H9 (cell line): ENCODE data around the gene PSME1. TPM values are rescaled to one million over a fixed set of nuclear protein-coding genes. Genes with fewer than 3 reads are reported as not detected.

Experiments
- DNase-seq: peaks from one replicate; pipeline ENCODE4 v3.0.0-alpha.2; 2017
- H2AFZ ChIP-seq: one replicate; pipeline ENCODE4 v1.6.1; 2013; ENCODE audit warnings: mild to moderate bottlenecking, low read length, control low read depth, moderate library complexity
- H2AK5ac ChIP-seq: 2 replicates; pipeline ENCODE4 v1.6.1; 2013; ENCODE audit warnings: low read length, control low read depth, mixed read lengths; ENCODE audit not compliant: insufficient read length
- H2BK120ac ChIP-seq: one replicate; pipeline ENCODE4 v1.6.1; 2013; ENCODE audit warnings: low read depth, mild to moderate bottlenecking, low read length, control low read depth, inconsistent platforms; ENCODE audit not compliant: poor library complexity, severe bottlenecking
- H2BK12ac ChIP-seq: 2 replicates; pipeline ENCODE4 v1.6.1; 2013; ENCODE audit warnings: low read length, control low read depth, mixed read lengths, low read depth; ENCODE audit not compliant: insufficient read length
- H2BK15ac ChIP-seq: 2 replicates; pipeline ENCODE4 v1.6.1; 2013; ENCODE audit warnings: low read depth, low read length, control low read depth
- H2BK20ac ChIP-seq: one replicate; pipeline ENCODE4 v1.6.1; 2013; ENCODE audit warnings: low read depth, mild to moderate bottlenecking, low read length, control low read depth, inconsistent platforms; ENCODE audit not compliant: poor library complexity, severe bottlenecking
- H2BK5ac ChIP-seq: 2 replicates; pipeline ENCODE4 v1.6.1; 2013; ENCODE audit warnings: low read length, control low read depth, mixed read lengths; ENCODE audit not compliant: insufficient read length
- H3K14ac ChIP-seq: 2 replicates; pipeline ENCODE4 v1.6.1; 2013; ENCODE audit warnings: low read length, control low read depth; ENCODE audit not compliant: insufficient read depth
- H3K18ac ChIP-seq: 2 replicates; pipeline ENCODE4 v1.6.1; 2013; ENCODE audit warnings: low read depth, mild to moderate bottlenecking, mixed read lengths, low read length, control low read depth; ENCODE audit not compliant: insufficient read length
- H3K23ac ChIP-seq: 2 replicates; pipeline ENCODE4 v1.6.1; 2013; ENCODE audit warnings: low read length, control low read depth, mixed read lengths, low read depth; ENCODE audit not compliant: insufficient read length
- H3K23me2 ChIP-seq: 2 replicates; pipeline ENCODE4 v1.6.1; 2013; ENCODE audit warnings: low read depth, mild to moderate bottlenecking, mixed read lengths, low read length, control low read depth; ENCODE audit not compliant: insufficient read length, poor library complexity, severe bottlenecking
- H3K27ac ChIP-seq: 2 replicates; pipeline ENCODE4 v1.5.1; 2013; ENCODE audit warnings: low read length, control low read depth, mixed read lengths, low read depth; ENCODE audit not compliant: insufficient read length
- H3K27me3 ChIP-seq: 2 replicates; pipeline ENCODE4 v1.6.1; 2013; ENCODE audit warnings: low read length, control low read depth, inconsistent platforms; ENCODE audit not compliant: insufficient read depth
- H3K4ac ChIP-seq: 2 replicates; pipeline ENCODE4 v1.6.1; 2013; ENCODE audit warnings: low read depth, mild to moderate bottlenecking, control low read depth, inconsistent platforms, low read length, moderate library complexity
- H3K4me1 ChIP-seq: 2 replicates; pipeline ENCODE4 v1.6.1; 2013; ENCODE audit warnings: low read length, control low read depth, inconsistent platforms; ENCODE audit not compliant: insufficient read depth
- H3K4me2 ChIP-seq: 2 replicates; pipeline ENCODE4 v1.6.1; 2013; ENCODE audit warnings: low read length, control low read depth, mixed read lengths; ENCODE audit not compliant: insufficient read length, insufficient read depth
- H3K56ac ChIP-seq: 2 replicates; pipeline ENCODE4 v1.6.1; 2013; ENCODE audit warnings: low read depth, mild to moderate bottlenecking, mixed read lengths, low read length, control low read depth; ENCODE audit not compliant: insufficient read length
- H3K79me1 ChIP-seq: 2 replicates; pipeline ENCODE4 v1.6.1; 2013; ENCODE audit warnings: low read depth, mild to moderate bottlenecking, moderate library complexity, low read length, control low read depth, inconsistent platforms; ENCODE audit not compliant: insufficient read depth, poor library complexity, severe bottlenecking
- H3K79me2 ChIP-seq: 2 replicates; pipeline ENCODE4 v1.6.1; 2013; ENCODE audit warnings: low read length, control low read depth, inconsistent platforms; ENCODE audit not compliant: insufficient read depth
- H3K9ac ChIP-seq: 2 replicates; pipeline ENCODE4 v1.6.1; 2013; ENCODE audit warnings: low read length, control low read depth, mixed read lengths; ENCODE audit not compliant: insufficient read length; ENCODE audit errors: extremely low read depth
- H3K9me3 ChIP-seq: one replicate; pipeline ENCODE4 v1.6.1; 2013; ENCODE audit warnings: low read depth, low read length, inconsistent platforms; ENCODE audit not compliant: control insufficient read depth
- H3T11ph ChIP-seq: one replicate; pipeline ENCODE4 v1.6.1; 2013; ENCODE audit warnings: mild to moderate bottlenecking, low read length, control low read depth, inconsistent platforms
- H4K20me1 ChIP-seq: one replicate; pipeline ENCODE4 v1.6.1; 2013; ENCODE audit not compliant: control insufficient read depth, insufficient read length, insufficient read depth
- H4K5ac ChIP-seq: 2 replicates; pipeline ENCODE4 v1.6.1; 2013; ENCODE audit warnings: low read depth, mild to moderate bottlenecking, mixed read lengths, low read length, control low read depth; ENCODE audit not compliant: insufficient read length
- H4K8ac ChIP-seq: replicated peaks from 2 replicates; pipeline ENCODE4 v1.6.1; 2013; ENCODE audit warnings: low read length, control low read depth, mixed read lengths, low read depth; ENCODE audit not compliant: insufficient read length
- H4K91ac ChIP-seq: 2 replicates; pipeline ENCODE4 v1.6.1; 2013; ENCODE audit warnings: low read depth, mild to moderate bottlenecking, moderate library complexity, mixed read lengths, low read length, control low read depth; ENCODE audit not compliant: insufficient read length
- H3K27ac Mint-ChIP-seq, 3 experiments: 2 replicates in 2 of 3; 3 replicates in 1 of 3; pipeline ENCODE4 v1.8.0; 2020 to 2021; ENCODE audit warnings: mixed read lengths in 3 of 3, mild to moderate bottlenecking in 1 of 3, moderate library complexity in 1 of 3
- H3K27me3 Mint-ChIP-seq: 2 replicates; pipeline ENCODE4 v1.8.0; 2021; ENCODE audit warnings: low read depth, mild to moderate bottlenecking, moderate library complexity, mixed read lengths
- H3K36me3 Mint-ChIP-seq, 3 experiments: 2 replicates in 2 of 3; 3 replicates in 1 of 3; pipeline ENCODE4 v1.8.0; 2020 to 2021; ENCODE audit warnings: low read depth in 3 of 3, mixed read lengths in 3 of 3; ENCODE audit not compliant: insufficient read depth in 1 of 3
- H3K4me1 Mint-ChIP-seq, 2 experiments: 2 replicates each; pipeline ENCODE4 v1.8.0; 2020; ENCODE audit warnings: mixed read lengths in 2 of 2
- H3K4me3 Mint-ChIP-seq, 2 experiments: 2 replicates in 1 of 2; 3 replicates in 1 of 2; pipeline ENCODE4 v1.8.0; 2020 to 2021; ENCODE audit warnings: mild to moderate bottlenecking in 2 of 2, mixed read lengths in 2 of 2, moderate library complexity in 1 of 2
- H3K9me3 Mint-ChIP-seq, 2 experiments: 2 replicates in 1 of 2; 3 replicates in 1 of 2; pipeline ENCODE4 v1.8.0; 2020; ENCODE audit warnings: mild to moderate bottlenecking in 2 of 2, mixed read lengths in 2 of 2, moderate library complexity in 1 of 2
- WGBS: extraction: QIAGEN DNeasy Blood & Tissue Kit; methylation state at CpG from one replicate; pipeline ENCODE4 v1.1.7; 2013; ENCODE audit warnings: missing lambda C conversion rate, low lambda C conversion rate, mixed read lengths; ENCODE audit not compliant: insufficient read length; ENCODE audit errors: extremely low coverage; 5-methylcytosine and 5-hydroxymethylcytosine counted together
- total RNA-seq: library from RNA; stranded (reverse); gene quantifications from 2 replicates; pipeline ENCODE4 v1.2.1, GENCODE V29; 2021
- TF ChIP-seq, protein P1 (sequence below): fragments of 200-600 bp; sonication (generic); conservative IDR thresholded peaks from 3 replicates; pipeline ENCODE4 v1.8.0; 2021; ENCODE audit warnings: antibody characterized with exemption, mild to moderate bottlenecking

Gene PSME1
- total RNA-seq, 1 experiment from 2014 or later: 109 TPM

DNA sequence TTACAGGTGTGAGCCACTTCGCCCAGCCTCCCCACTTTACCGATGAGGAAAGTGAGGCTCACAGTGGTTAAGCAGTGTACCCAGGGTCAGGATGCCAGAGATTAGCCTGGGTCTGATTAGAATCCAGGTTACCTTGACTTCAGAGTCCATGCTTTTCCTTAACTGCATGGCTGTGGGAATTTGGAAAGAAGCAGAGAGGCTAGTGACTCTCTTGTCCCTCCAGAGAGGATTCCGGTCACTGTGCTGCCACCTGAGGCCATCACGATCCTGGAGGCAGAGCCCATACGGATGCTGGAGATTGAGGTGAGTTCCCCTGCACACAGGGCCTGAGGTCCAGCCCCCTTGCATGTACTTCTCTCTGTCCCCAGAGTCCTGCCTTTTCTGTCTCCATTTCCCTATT lies 40.6 kb downstream of the PSME1 start:
- DNase-seq: no peak
- Histone ChIP-seq H2AK5ac (no peak overlapping the region), H3T11ph (no peak overlapping the region), H4K91ac (no peak overlapping the region), H3K79me1 (no peaks in the 10 kb centered on the region), H2BK12ac (no peak overlapping the region), H3K79me2 (no peaks in the 10 kb centered on the region), H2AFZ (no peak overlapping the region), H3K4me1 (no peaks in the 10 kb centered on the region), H3K4ac (no peak overlapping the region), H3K14ac (no peak overlapping the region), H2BK120ac (no peak overlapping the region), H3K9me3 (no peaks in the 10 kb centered on the region), H2BK20ac (no peak overlapping the region), H4K20me1 (no peaks in the 10 kb centered on the region), H3K56ac (no peak overlapping the region), H2BK5ac (no peak overlapping the region), H4K8ac (no peak overlapping the region), H3K18ac (no peak overlapping the region), H4K5ac (no peak overlapping the region), H3K27ac (no peak overlapping the region), H3K23ac (no peak overlapping the region), H3K4me2 (no peak overlapping the region), H2BK15ac (no peak overlapping the region), H3K9ac (no peak overlapping the region), H3K27me3 (no peaks in the 10 kb centered on the region), H3K23me2 (peaks cover 10% of the 10 kb centered on the region)
- H3K36me3 Mint-ChIP-seq: peaks cover 22 to 60% (median 49%) of the 10 kb centered on the region in 3 experiments
- no peaks in the 10 kb centered on the region; the same call in 1 of the 2 replicates for H3K27me3 Mint-ChIP-seq
- H3K4me3 Mint-ChIP-seq: no peak overlapping the region
- no CpG with 5 or more reads among the region's 5 CpGs for WGBS
- peak overlapping the region in 1 of 3 experiments; percentile 32; a peak in 1 of 7 replicates for H3K27ac Mint-ChIP-seq
- H3K4me1 Mint-ChIP-seq: peaks cover 2 to 10% of the 10 kb centered on the region in 2 experiments; a peak in 3 of 4 replicates
- TF ChIP-seq, protein P1, sequence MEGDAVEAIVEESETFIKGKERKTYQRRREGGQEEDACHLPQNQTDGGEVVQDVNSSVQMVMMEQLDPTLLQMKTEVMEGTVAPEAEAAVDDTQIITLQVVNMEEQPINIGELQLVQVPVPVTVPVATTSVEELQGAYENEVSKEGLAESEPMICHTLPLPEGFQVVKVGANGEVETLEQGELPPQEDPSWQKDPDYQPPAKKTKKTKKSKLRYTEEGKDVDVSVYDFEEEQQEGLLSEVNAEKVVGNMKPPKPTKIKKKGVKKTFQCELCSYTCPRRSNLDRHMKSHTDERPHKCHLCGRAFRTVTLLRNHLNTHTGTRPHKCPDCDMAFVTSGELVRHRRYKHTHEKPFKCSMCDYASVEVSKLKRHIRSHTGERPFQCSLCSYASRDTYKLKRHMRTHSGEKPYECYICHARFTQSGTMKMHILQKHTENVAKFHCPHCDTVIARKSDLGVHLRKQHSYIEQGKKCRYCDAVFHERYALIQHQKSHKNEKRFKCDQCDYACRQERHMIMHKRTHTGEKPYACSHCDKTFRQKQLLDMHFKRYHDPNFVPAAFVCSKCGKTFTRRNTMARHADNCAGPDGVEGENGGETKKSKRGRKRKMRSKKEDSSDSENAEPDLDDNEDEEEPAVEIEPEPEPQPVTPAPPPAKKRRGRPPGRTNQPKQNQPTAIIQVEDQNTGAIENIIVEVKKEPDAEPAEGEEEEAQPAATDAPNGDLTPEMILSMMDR: no peak
- H3K9me3 Mint-ChIP-seq: no peaks in the 10 kb centered on the region; a peak in 1 of 5 replicates
